Activated CD4-positive, alpha-beta T cell treated with anti-CD3 and anti-CD28 coated beads, Interleukin-2, Interleukin-4, amounts not matched to agents 100 ng/mL and 50 ng/mL, durations not matched to agents 16 hours and 8 hours (primary cell): ENCODE measurements around the gene SDHB.

ENCODE experiments used
- DNase-seq: peaks from one replicate; pipeline ENCODE4 v3.0.0-alpha.2; 2020; ENCODE audit warnings: low spot score

Gene SDHB

GRCh38 chr1:17053685-17054410 lies at the start of gene SDHB:
Gene SDHB, minus strand, starts transcription at chr1:17054032. Its CDS starts 13 bp downstream, at chr1:17054019.
- peak; percentile 99 for DNase-seq

DNA sequence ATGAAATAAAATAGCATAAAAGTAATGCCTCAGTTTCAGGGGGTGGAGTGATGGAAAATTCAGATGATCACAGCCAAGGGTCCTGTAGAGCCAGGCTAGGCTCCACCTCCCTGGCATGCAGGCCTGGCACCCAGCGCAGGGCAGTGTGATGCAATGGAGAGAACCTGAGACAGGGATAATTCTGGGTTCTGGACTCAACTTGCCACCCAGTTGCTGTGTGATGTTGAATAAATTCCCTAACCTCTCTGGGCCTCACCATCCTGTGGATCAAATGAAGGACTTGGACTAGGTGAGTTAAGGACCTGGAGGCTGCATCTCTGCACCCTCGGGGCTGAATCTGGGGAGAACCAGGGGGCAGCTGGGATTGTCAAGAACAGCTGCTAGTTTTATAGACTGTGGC lies 48.4 kb upstream of the SDHB start:
- no peak for DNase-seq

DNA sequence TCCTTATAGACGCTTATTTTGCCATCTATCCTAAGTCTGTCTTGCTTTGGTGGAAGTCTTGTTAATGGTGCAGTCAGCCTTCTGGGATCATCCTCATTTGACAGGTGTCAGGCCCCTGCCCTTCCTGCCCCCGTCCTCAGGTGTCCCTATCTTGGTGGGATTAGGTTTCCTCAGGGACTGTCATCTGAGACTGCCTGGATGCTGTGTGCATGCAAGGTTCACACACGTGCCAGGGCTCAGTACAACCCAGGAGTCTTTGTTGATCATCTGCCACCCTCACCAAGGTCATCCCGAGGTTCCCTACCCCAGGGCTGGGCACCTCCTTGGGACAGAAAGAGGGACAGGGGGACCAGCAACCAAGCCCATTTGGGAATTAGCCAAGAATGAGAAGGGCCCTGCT lies 47.4 kb upstream of the SDHB start:
- no peak for DNase-seq

GRCh38 chr1:17099616-17100340 lies 45.9 kb upstream of the SDHB start:
- DNase-seq: no peak

GRCh38 chr1:17098446-17099317 lies 44.9 kb upstream of the SDHB start:
- DNase-seq: no peak

- DNase-seq: no peak
These were observed 44.0 kb upstream of the SDHB start for GRCh38 chr1:17097787-17098186.

DNA sequence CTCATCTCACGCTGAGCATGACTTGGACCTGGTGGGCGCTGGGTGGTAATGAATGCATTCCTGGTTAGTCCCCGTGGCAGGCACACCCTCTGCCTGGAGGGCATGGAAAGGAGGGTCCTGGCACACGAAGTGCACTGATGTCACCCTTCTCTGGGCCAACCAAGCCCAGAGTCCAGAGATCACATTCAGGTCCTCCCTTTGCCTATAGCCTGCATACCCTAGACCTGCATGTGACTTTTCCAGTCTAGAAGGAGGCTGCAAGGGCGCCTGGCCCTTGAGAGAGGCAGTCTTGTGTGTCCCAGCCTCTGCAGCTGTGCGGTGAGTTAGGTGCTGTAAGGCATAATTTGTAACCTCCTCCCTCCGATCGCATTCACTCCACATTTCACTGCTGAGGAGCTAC lies 43.3 kb upstream of the SDHB start:
- DNase-seq: no peak

GRCh38 chr1:17096584-17096983 lies 42.8 kb upstream of the SDHB start:
- DNase-seq: no peak

DNA sequence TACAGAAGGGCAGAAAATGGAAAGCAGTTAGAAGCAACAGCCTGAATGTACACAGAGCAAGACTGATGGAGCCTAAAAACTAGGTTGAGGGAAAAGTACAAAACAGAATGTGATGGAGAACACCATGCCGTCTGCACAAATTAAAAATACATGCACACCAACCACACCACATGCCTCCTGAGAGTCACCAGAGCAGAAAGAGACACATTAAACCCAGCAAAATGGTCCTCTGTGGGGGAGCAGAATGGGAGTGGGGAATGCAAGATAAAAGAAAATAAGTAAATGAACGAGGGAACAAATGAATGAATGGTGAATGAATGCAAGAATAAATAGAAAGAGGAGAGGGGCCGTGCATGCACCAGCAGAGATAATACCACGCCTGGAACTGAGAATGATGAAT lies 41.3 kb upstream of the SDHB start:
- no peak for DNase-seq

- no peak for DNase-seq
These were observed 40.8 kb upstream of the SDHB start for GRCh38 chr1:17094664-17095063.

DNA sequence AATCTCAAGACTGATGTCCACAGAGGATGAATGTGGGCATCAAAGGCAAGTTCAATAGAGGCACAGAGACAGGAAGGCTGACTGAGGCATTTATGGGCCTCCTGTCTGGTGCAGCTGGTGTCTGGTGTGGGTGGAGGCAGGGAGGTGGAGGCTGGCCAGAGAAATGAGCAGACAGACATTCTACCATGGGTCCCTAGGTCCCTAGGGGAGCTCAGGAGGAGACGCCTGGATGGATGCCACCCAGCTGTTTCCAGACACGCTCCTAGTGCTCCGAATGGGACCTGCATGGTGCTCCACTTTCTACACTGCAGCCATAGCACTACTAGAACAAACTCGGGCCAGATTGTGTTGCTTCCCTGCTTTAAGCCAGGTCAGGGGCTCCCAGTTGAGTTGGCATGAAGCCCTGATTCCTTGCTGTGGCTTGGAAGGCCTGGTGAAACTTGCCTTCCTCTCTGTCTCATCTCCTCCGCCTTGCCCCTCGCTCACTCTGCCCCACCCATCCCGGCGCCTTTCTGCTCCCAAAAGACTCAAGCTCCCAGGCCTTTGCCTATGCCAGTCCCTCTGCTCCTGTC lies 40.1 kb upstream of the SDHB start:
- no peak for DNase-seq

DNA sequence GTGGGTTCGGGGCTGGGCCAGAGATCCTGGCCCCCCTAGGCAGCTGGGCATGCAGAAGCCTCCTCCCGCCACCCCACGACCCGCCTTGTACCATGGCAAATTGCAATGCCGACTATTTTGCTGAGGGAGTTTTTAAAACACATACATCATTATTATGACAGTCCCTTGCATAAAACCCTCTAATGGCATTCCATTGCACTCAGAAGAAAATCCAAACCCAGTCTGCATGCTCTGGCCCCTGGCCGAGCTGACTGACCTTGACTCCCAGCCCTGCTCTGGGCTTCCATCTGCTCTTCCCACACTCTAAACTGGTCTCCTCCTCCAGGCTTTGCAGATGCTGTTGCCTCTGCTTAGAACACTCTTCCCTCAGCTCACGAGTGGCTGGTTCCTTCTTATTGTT lies 37.4 kb upstream of the SDHB start:
- DNase-seq: no peak

DNA sequence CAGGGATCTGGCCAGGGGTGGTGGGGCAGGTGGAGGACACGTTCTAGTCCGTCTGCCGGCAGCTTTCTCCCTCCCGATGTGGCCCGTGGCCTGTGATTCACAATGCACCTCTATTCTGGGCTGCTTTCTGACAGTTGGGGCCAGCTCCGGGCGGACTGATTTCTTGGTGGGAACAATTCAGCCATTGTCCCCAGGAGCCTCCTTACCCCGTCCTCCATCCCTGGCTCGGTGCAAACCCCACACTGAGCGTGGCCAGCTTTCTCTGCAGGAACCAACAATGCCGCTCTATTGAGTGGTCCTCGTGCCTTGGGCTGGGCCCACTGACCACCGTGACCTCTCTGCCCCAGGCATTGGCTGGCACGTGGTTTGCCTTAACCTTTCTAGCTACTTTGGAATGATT lies 35.7 kb upstream of the SDHB start:
- no peak for DNase-seq

GRCh38 chr1:17086751-17087150 lies 32.9 kb upstream of the SDHB start:
- no peak for DNase-seq

DNA sequence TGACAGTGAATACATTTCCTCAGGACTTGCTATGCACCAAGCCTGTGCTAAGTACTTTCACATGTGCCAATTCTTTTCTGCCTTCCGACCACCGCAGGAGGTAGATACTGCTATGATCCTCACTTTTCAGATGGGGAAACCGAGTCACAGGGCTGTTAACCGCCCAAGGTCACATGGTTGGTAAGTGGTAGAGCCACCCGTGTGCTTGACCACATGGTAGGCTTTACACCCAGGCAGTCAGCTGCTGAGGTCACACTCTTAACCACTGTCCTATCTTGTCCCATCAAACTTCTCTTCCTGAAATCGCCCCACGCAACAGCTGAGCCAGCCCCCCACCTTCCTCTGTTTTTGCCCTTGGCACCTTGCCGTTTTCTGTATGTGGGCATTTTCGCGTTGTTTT lies 31.0 kb upstream of the SDHB start:
- no peak for DNase-seq

GRCh38 chr1:17082761-17083160 lies 28.9 kb upstream of the SDHB start:
- DNase-seq: no peak

DNA sequence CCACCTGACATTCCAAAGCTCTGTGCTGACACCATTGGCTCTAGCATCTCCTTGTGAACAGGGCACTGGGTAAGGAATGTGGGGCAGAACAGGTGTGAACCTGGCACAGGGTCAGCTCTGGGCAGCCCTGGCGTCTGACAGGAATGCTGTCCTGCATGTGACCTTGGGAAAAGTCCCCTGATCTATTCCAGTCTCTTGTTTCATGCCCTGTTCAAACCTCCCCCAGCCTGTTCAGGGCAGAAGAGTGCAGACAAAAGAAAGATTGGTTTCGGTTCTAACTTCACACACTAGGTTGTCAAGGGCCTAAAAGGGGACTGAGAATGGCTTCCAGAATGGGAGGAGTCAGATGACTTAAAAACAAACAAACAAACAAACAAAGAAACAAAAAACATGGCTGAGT lies 27.6 kb upstream of the SDHB start:
- DNase-seq: no peak

DNA sequence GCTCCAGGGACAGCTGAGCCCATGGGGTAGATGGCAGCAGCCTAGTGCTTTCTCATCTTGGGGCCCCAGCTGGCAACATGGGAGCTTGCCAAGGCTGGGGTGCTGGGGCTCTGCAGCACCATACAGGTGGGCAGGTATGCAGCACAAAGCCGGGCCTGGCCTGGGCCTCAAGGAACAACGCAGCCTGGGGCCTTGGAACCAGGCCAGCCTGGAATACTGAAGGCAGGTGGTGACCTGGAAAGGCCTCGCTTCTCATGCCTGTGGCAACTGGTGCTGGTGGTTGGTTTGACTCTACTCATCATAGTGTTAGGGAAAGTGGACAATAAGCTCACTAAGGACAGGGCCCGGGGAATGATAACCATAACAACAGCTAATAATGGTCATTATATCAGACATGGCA lies 27.0 kb upstream of the SDHB start:
- no peak for DNase-seq

- no peak for DNase-seq
These were observed 26.4 kb upstream of the SDHB start for GRCh38 chr1:17080085-17080759.

DNA sequence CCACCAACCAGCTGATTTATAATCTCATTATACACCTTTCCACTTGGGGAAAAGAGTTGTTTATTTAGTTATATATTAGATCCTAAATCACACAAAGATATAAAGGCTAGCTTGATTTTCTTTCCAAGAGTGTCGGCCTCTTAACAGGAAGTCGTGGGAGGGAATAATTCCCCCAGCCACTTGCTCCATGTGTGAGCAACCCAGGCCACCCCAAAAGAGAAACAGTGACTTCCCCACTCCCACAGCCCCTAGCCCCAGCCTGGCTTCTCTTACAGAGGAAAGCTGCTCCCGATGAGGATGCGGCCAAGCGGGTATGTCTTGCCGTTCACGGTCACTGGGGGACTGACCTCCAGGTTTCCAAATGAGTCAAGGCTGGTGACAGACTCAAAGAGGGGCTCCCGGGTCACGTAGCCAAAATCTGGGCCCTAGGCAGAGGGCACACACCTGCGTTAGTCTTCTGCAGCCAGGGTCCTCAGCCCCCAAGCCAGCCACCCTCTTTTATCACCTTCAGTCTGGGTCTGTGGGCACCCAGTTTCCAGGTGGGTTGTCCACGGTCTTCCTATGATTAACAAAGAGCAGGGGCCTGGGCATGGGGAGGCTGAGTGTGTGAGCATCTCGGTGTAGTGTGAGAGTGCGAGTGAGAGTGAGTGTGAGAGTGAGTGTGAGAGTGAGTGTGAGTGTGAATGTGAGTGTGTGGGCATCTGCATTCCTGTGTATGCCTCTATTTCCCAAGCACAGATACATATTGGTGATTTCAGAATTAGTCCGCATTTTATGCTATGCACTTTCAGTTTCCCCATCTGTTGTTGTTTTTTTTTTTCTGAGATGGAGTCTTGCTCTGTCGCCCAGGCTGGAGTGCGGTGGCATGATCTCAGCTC lies 25.4 kb upstream of the SDHB start:
- no peak for DNase-seq
